ENCODE measurements around the gene PDILT.
"Not testable (repeated sequence)": the region's sequence is repeated elsewhere in the genome, so short reads cannot be mapped to it uniquely, and the experiment has no call there.

Gene PDILT

DNA sequence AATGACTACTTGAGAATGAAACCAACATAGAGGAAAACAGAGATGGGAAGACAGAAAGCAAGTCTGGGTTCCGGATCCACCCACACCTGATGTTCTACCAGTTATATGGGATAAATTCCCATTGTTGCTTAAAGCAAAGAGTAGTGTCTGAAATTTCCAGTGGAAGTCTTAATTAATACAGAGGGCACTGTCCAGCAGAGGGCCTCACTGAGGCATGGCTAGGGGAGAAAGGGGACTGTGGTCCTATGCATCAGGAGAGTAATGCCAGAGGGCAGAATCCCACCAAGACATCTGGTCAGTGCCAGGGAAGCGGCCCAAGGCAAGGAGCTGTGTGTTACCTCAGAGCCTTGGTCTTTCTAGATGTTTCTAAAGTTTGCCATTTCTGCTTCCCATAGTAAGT lies 44.5 kb downstream of the PDILT start:
- DNase-seq = peak in 2 of 3 donors; percentile 3 to 21

DNA sequence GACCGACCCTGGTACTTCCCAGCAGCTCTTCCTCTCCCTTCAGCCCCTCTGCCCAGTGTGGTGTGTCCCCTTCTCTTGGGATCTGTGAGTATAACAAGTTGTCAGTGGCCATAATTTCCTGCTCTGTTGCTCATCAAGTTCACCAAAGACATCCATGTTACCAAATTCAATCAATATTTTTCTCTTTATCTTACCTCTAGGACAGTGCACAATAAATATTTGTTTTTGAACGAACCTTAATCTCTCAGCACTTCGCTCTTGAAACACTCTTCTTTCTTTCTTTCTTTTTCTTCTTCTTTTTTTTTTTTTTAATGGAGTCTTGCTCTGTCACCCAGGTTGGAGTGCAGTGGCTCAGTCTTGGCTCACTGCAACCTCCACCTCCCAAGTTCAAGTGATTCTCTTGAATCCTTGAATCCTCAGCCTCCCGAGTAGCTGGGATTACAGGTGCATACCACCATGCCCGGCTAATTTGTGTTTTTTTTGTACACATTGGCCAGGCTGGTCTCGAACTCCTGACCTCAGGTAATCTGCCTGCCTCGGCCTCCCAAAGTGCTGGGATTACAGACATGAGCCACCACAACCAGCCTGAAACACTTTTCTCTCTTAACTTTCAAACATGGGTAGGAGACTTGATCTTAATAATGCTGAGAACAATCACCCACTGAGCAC lies 49.3 kb downstream of the PDILT start:
- no peak for DNase-seq

DNA sequence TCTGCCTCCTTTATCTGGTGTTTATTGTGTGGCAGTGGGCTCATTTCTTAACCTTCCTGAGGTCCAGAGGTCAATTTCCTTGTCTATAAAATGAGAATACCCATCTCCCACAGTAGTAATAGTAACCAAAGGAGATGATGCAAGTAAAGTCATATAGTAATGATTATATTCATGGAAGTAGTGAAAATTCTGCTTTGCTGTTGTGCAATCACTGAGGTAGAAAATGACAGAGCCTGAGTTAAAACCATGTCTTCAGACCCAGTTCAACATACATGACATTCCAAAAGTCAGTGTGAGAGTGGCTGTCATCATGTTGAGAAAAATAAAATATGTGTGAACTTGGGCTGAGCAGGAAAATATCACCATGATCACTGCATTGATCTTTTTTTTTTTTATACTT lies 51.2 kb downstream of the PDILT start:
- no peak for DNase-seq

GRCh38 chr16:20352615-20353014 lies 51.9 kb downstream of the PDILT start, which contains the start of gene UMOD:
Gene UMOD (minus strand): TSS chr16:20352715. CDS start chr16:20350737, 1,978 bp downstream.
- DNase-seq = no peak

DNA sequence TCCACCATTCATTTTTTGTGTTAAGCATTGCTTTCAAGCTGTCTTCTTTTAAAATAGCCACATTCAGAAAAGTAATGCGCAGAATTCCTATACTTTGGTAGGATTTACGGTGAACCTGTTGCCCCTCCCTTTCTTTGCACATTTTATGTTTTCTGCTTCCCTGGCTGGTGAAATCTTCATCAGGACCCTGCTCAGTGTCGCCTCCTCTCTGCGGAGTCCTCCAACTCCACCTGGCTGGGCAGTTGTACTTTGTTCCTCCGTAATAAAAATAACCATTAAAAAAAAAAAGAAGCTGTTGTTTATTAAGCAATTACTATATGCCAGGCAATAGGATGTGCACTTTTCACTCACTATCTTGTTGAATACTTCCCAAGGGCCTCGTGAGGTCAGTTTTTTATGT lies 54.9 kb downstream of the PDILT start:
- no peak for DNase-seq

DNA sequence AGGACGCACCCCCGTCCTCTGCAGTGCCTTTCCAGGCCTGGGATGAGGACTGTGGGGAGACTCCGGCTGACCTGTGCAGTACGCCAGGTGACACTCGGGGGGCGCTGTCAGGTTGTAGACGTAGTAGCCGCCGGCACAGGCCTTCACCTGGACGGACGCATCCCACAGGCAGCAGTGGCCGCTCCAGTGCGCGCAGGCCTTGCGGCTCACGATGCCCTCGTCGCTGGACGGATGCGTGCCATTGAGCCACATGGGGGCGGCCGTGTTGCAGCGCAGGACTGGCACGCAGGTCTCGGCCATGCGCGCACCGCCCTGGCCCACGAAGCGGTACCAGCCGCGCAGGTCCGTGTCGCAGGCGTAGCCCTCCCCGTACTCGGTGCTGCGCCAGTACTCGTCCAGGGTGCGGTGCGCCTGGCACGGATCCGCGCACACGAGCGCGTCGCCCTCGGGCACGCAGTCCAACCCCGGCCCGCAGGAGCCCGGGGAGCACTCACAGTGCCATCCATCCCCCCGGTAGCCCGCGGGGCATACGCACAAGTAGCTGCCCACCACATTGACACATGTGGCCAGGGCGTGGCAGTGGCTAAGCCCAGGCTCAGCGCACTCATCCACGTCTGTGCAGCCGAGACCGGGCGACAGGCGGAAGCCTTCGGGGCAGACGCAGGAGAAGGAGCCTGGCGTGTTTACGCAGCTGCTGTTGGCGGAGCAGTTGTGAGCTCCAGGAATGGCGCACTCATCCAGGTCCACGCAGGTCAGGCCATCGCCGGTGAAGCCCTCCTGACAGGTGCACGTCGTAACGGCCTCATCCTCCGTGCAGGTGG lies 56.0 kb downstream of the PDILT start:
- peak in 1 of 3 donors; percentile 5 for DNase-seq

DNA sequence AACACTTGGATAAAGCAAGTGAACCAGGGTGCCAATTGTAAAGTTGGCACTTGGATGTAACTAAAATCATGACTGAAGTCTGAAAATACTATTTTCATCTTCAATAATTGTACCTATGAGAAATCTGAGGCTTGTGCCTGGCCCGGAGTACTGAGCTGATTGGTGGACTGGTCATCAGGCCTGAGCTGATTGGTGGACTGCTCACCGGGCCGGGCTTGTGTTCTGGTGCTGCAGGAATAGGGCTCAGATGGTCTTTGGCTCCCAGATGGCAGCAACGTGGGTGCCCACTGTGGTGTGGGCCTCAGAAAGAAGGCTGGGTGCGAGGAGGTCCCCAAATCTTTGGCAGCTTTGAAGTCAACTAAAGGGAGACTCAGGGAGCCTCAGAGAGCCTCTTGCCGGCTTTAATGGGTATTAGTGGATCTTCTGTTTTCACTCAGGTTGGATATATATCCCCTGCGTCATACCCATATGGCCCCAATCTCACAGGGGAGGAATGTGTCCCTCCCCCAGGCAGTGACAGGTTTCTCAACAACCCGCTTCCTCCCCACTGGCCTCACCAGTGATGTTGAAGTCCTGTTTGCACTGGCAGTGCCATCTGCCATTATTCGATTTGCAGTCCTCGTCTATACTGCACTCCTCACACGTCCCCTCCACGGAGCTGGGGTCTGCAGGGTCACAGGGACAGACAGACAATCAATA lies 56.7 kb downstream of the PDILT start:
- no peak for DNase-seq

GRCh38 chr16:20344611-20345010 lies 59.9 kb downstream of the PDILT start:
- DNase-seq = peak; percentile 30 to 62 (median 38)

- no peak for DNase-seq
These were observed 64.8 kb downstream of the PDILT start for GRCh38 chr16:20339744-20340143.

DNA sequence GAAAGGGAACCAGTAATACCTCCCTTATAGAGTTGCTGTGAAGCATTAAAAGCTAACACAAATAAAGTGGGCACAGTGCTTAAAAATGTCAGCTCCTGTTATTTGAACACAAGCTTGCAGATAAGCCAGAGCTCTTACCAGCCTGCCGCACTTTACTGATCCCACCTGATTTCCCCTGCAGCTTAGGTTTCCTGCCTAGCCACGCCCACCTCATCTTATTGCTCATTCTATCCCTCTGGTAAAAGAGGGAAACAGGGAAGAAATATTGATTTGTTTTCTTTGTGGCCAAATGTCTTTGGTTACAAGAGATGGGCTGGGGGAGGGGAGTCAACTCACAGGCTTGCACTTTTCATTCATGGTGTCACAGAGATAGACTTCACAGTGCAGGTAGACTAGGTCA lies 67.6 kb downstream of the PDILT start:
- no peak for DNase-seq

DNA sequence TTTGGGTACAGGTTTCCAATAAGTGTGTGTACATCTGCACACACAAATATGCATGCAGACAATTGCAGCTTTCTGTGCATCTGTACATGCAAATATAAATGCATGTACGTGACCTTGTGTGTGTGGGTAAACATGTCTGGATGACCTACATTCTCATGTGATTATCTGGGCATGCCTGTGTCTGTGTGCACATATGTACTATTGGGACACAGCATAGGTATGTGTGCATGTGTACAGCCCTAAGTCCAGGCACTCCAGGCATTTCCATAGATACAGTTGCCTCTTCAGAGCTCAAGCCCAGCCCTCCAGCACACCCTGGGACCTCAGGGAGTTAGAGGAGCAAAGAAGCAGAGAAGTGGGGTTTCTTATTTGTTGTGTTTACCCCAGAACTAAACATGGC lies 70.1 kb downstream of the PDILT start:
- DNase-seq = no peak

DNA sequence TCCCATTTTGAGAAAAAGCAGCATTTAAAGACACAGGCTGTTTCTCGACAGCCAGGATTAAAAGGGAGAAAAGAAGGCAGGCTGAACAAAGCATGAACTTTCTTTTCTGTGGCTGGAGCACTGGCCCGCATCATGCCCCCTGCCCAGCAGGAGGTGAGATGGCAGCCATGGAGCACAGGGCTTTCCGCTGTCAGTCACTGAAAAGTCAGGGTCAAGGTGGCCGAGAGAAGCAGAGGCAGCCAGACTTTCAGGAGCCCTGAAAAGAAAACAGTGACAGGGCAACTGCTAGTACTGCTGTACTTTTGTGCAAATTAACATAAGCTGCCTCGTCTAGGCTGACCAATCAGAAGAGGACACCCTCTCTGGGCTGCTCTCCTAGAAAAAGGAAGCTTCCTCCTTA lies 71.4 kb downstream of the PDILT start:
- DNase-seq = no peak

DNA sequence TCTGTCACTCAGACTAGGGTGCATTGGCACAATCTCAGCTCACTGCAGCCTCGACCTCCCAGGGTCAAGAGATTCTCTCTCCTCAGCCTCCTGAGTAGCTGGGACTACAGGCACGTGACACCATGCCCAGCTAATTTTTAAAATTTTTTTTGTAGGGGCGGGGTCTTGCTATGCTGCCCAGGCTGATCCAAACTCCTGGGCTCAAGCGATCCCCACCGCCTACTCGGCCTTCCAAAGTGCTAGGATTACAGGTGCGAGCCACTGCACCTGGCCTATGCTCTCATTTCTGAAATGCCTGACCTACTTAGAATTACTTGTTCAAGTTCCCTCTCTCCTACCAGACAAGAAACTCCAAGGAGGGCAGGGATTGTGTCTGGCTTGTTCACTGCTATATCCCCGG lies 72.1 kb downstream of the PDILT start:
- DNase-seq = no peak

DNA sequence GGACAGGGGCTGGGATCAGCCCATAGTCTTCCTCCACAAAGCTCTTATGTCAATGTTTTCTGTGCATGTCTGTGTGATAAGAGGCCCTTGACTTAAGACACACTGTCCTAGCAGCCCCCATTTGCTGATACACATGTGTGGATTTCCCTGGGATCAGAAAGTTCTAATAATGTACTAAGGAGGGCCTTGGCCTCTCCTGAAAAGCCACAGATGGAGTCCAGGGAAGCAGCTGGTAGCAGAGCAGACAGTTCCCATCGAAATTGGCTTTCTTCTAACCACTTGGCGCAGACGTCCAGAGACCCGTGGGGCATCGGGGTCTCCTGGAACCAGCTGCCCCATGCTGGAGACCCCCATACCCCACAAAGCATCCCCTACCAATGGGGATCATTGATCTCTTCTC lies 72.9 kb downstream of the PDILT start:
- DNase-seq = no peak

- DNase-seq = no peak
These were observed 75.0 kb downstream of the PDILT start for GRCh38 chr16:20329392-20330138.

DNA sequence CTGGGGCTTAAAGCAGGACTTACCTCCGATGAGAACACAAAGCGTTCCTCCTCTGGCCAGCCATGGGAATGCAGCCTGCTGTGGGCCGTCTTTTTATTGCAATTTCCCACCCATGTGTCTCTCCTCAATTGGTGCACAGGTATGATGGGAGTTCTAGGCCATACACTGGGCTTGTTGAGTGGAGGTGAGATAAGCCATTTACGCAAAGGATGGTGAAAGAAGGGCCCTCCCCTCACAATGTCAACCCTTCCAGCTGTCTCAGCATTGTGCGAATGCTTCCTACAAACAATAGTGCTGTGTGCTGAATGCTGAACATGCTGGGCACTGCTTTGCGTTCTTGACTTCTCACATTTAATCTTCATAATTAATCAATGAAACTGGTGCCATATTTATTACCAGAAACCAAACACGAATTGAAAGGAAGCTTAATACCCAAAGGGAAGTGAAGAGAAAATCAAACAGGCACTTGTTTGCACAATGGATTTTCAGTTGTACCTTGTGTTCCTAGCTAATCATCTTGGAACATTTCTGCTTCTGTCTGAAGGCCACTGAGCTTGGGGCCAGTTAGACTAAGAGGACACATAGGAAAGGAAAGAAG lies 77.0 kb downstream of the PDILT start, which contains the start of gene GP2:
TSS of gene GP2 (minus strand) at position 70 of the 598 bp plus-strand sequence. CDS start 1,082 bp downstream, outside the sequence.
- DNase-seq = no peak

DNA sequence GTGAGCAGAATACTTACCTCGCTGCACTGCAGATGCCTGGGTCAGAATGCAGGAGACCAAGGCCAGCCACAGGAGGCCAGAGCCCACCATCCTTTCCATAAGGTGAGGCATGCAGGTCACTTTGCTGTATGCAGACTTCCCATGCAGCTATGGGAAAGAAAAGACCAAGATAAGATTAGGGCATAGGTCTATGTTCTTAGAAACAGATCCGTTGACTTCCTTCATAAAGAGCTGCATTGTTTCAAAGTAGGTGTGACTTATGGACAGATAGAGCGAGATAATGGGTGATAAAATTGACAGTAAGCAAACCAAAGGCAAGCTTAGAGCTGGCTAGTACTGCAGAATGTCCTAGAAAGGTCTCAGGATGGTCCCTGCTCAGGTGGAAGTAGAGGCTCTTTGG lies 78.2 kb downstream of the PDILT start:
- no peak for DNase-seq

- no peak for DNase-seq
These were observed 79.5 kb downstream of the PDILT start for GRCh38 chr16:20325005-20325404.

- no peak for DNase-seq
These were observed 80.9 kb downstream of the PDILT start for GRCh38 chr16:20323591-20324117.

- no peak for DNase-seq
These were observed 81.8 kb downstream of the PDILT start for GRCh38 chr16:20322696-20323095.

DNA sequence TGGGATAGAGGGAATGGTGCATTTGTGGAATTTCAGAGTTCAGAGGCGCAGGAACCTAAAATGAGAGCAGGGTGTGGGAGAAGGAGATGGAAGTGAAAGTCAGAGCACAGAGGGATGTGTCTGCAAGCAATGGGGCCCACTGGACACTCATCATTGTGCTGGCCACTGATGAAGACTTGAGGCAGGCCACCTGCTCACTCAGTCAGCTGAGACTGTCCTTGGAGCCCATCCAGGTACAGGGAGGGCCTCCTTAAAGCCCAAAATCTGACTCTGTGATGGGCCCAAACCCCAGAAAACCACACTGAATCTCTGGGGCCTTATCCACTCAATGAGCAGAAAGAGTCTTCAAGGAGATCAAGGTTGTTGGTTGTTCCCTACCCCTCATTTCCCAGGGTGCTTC lies 82.9 kb downstream of the PDILT start:
- DNase-seq = no peak

GRCh38 chr16:20321051-20321450 lies 83.5 kb downstream of the PDILT start:
- not testable (repeated sequence) for DNase-seq
